Inferior parietal cortex (tissue), 1 donor: ENCODE results near the gene ADAT2.
A peak's percentile ranks its signal among the peaks of the same experiment; 100 is the strongest.
"Not testable (repeated sequence)": the region's sequence is repeated elsewhere in the genome, so short reads cannot be mapped to it uniquely, and the experiment has no call there.

ENCODE experiments used
- DNase-seq: peaks from one replicate; pipeline ENCODE4 v3.0.0-alpha.2; 2016; ENCODE audit errors: extremely low spot score

Gene ADAT2

GRCh38 chr6:143450453-143451371, at the start of gene ADAT2, which contains the start of gene PEX3:
ADAT2 (minus strand) TSS chr6:143450695; CDS start chr6:143450658, 37 bp downstream.
PEX3 (plus strand) TSS chr6:143450805; CDS start chr6:143451043, 238 bp downstream.
- peak; percentile 92 for DNase-seq

DNA sequence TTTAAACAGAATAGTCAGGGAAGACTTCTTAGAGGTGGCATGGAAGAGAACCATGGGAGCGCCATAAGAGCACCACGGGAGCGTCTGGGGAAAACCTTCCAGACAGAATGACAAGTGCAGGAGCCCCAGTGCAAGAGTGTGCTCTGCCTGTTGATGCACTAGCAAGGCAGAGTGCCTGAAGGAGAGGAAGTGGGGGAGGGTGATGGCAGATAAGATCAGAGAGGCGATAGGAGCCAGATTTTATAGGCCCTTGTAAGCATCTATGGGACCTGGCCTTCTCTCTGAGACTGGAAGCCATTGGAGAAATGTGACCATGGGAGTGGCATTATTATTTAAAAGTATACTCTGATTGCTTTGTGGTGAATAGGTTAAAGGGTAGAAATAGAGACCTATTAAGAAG, 47.9 kb upstream of the ADAT2 start:
- DNase-seq: no peak

DNA sequence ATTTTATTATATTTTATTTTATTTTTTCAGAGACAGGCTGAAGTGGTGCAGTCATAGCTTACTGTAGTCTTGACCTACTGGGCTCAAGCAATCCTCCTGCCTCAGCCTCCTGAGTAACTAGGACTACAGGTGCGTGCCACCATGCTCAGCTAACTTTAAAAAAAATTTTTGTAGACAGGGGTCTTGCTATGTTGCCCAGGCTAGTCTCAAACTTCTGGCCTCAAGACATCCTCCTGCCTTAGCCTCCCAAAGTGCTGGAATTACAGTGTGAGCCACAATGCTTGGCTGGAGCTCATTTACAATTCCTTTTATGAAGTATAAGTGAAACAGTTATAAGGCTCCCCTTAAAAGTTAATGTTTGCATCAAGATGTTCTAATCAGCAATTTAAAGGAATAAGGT, 46.5 kb upstream of the ADAT2 start:
- DNase-seq: no peak

DNA sequence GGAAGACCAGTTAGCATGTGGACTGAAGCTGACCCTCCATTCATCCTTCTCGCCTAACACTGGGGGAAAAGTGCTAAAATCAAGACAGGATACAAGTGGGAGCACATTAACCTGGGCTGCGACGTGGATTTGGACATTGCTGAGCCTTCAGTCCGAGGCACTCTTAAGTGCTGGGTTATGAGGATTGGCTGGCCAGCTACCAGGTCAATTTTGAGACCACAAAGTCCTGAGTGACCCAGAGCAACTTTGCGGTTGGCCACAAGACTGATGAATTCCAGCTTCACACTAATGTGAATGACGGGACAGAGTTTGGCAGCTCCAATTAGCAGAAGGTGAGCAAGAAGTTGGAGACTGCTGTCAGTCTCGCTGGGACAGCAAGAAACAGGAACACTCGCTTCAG, 40.3 kb upstream of the ADAT2 start:
- DNase-seq: no peak

DNA sequence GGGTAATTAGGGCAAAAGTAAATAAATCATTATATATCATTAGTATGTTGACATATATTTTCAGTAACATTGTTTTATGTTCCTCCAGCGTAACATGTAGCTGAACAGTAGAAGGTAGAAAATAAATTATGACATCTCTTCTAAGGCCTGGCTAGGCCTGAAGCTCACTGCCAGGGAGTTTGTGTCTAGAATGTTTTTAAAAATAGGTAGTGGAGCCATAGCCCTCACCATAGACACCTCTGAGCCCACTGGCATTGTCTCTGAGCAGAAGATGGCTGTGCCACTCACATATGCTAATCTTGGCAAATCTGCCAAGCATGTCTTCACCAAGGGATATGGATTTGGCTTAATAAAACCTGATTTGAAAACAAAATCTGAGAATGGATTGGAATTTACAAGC, 39.7 kb upstream of the ADAT2 start:
- no peak for DNase-seq

DNA sequence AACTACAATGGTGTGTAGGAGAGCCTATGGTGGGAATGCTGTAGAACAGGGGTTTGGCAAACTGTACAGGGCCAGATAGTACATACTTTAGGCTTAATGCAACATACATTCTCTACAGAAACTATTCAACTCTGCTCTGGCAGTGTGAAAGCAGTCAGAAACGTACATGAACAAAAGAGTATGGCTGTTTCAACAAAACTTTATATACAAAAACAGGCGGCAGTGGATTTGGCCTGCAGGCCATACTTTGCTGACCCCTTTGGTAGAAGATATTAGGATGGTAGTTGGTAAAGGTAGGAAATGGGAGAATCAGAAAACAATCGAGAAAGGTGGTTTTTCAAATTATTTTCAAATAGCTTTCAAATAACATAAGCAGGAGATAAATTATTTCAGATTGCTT, 36.3 kb upstream of the ADAT2 start:
- DNase-seq: no peak

DNA sequence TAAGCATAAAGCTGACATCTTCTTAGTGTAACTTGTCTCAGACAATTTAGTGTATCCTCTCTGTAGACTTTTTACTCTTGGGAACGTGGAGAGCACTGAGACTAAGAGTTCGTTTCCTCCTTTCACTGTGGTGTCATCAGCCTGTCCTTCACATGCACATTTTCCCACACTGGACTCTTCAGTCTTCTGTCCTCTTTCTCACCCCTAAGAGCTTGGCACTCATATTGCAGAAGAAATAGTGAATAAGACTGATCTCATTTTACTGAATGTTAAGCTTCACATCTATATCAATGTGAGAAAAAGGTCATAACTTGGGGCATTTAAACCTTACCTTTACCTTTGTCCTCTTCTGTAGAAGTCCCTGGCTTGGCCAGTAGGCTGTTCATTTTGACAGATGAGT, 35.5 kb upstream of the ADAT2 start:
- DNase-seq: no peak

GRCh38 chr6:143482593-143482992, 32.1 kb upstream of the ADAT2 start:
- no peak for DNase-seq

DNA sequence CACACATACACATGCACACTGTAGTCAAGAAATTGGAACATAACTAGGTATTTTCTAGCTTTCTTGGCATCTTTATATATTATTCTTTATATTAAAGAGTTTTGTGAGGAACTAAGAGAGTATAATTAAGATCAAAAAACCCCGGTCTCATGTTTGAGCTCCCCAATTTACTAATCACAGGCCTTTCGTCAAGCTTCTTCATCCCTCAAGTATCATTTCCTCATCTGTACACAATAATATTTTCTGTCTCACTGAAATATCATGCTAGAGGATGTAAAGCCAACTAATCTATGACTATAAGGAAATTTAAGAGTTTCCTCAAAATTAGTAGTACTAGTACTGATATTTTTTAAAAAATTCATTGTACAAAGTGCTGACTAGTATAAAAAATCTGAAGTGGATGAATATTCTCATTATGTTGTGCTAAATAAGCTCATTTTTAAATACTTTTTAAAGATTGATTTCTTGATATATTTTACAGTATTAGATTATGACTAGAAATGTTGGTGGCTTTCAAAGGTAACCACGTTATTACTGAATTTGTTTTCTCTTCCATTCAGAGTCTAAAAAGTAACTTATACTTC, 28.1 kb upstream of the ADAT2 start:
- no peak for DNase-seq

GRCh38 chr6:143476545-143476944, 26.1 kb upstream of the ADAT2 start:
- no peak for DNase-seq

DNA sequence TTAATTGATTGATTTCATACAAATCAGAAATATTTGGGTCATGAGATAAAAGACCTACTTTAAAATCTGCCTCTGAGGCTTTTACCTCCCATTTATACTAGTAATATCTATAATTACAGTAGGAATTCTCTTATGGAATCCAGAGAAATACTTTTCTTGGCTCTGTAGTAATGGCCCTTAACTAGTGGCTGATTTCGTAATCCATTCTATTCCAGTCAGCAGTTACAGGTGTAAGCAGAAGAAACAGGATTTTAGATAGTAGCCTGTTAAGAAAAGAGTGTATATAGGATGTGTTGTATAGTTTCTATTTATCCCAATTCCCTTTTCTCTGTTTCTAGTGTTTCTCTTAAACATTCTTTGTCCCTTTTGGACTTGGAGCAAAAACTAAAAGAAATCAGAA, 21.3 kb upstream of the ADAT2 start:
- DNase-seq: no peak

DNA sequence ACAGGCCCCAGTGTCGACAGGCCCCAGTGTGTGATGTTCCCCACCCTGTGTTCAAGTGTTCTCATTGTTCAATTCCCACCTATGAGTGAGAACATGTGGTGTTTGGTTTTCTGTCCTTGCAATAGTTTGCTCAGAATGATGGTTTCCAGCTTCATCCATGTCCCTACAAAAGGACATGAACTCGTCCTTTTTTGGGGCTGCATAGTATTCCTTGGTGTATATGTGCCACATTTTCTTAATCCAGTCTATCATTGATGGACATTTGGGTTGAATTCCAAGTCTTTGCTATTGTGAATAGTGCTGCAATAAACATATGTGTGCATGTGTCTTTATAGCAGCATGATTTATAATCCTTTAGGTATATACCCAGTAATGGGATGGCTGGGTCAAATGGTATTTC, 18.3 kb upstream of the ADAT2 start:
- not testable (repeated sequence) for DNase-seq

GRCh38 chr6:143468026-143468425, 17.5 kb upstream of the ADAT2 start:
- DNase-seq: no peak

- DNase-seq: no peak
These were observed 15.1 kb upstream of the ADAT2 start for GRCh38 chr6:143465546-143465945.

DNA sequence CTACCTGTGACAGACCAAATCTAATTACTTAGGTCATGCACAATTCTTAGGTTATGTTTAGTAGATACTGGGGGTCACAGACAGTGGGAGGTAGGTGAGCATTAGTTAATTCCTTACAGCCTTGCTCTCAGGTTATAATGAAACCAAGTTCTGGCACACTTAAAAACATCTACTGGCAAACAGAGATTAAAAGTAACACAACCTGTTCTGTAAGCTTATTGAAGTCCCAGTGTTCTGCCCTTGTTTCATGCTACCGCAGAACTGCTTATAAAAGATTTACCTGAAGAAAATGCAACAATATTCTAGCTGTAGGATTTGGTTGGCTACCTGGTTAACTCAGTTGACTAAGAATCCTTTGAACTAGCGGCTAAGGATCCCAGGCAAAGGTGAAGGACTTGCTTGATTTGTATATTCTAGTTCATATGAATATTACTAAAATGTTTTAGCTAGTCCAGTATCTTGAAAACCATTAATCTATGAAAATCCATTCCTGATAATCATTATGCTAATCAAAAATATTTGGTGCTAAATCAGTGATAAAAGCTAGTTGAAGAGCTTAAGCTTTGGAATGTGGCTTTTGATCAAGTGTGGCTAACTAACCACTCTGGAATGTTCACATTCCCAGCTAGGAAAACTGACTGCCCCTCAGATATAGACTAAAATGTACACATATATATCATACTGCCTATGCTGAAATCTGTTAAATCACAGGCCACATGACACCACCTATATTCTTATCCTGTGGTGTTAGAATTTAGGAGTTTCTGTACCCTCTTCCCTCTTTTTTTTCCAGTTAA, 7.3 kb upstream of the ADAT2 start:
- no peak for DNase-seq

GRCh38 chr6:143451531-143451930, 1.0 kb upstream of the ADAT2 start:
- DNase-seq: no peak

DNA sequence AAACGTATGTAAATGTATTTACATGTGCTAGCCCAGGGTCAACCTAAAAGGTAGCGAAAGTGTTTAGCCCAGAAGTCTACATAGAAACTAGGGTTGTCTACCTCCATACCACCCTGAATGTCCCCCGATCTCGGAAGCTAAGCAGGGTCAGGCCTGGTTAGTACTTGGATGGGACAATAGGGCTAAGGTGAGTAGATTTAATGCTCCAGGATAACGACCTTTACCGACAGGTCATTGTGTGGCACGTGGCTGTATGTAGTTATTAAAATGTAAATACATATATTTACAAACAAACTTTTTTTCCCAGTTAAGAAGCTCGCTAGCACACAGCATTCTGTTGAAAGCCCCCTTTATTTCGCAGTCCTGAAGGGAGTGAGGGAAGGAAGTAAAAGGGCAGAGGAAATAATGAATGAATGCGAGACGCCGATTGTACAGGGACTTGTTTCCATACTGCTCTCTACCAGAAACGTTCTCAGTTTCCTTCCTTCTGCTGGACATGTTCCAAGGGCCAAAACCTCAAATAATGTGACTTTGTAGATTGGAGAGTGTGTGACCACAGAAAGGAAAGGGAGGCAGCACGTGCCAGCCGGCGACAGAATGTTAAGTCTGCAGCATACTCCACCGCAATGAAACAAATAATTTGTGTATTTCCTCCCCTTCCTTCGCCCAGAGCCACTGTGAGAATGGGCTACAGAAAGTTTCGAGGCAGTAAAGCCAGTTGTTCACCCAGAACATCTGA, 612 bp downstream of the ADAT2 start:
- peak; percentile 38 for DNase-seq

DNA sequence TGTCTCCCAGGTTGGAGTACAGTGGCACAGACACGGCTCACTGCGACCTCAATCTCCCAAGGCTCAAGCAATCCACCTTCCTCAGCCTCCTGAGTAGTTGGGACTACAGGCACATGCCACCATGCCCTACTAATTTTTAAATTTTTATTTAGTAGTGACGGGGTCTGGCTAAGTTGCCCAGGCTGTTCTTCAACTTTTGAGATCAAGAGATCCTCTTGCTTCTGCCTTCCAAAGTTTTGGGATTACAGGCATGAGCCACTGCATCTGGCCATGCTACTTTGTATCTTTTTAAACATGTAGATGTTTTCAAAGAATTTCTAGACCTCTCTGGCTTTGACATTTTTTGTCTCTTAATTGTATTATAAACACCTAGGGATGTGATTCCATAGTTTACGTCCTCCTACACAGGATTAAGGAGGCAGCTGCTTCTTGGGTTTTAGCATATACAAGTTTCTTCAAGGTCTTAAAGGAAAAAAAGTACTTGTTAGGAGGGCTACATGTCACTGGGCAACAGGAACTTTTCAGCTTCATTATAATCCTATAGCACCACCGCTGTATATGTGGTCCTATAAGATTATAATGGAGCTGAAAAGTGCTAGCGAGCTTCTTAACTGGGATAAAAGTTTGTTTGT, 1.3 kb downstream of the ADAT2 start:
- no peak for DNase-seq

GRCh38 chr6:143447865-143448264, 2.6 kb downstream of the ADAT2 start:
- DNase-seq: not testable (repeated sequence)

GRCh38 chr6:143443096-143443495, 7.4 kb downstream of the ADAT2 start:
- DNase-seq: no peak
